Measurements from ENCODE around the gene NR2F2.

DNA sequence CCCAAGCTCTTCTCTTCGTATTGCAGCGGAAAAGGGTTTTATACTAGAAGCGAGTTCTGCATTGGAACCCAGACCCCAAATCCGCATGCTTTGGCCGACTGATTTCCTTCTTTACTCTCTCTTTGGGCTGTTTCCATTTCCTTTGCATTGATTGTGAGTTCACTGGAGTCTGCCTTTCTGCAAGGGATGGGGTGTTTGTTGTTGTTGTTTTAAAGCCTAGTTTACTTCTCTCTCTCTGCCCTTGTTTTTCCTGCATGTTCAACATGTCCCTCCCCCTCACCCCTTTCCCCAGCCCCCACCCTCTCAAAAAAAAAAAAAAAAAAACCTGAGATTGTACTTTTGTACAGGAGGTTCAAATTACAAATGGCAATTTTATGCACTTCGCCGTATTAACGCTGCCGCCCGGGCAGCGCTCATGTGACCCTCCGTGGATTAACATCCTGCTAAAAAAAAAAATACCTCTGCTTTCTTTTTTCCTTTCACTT, 2.2 kb downstream of the NR2F2 start:
- TF ChIP-seq POLR2A (IDR thresholded peaks at IDR 0.05): no peak
- TF ChIP-seq, protein P1, sequence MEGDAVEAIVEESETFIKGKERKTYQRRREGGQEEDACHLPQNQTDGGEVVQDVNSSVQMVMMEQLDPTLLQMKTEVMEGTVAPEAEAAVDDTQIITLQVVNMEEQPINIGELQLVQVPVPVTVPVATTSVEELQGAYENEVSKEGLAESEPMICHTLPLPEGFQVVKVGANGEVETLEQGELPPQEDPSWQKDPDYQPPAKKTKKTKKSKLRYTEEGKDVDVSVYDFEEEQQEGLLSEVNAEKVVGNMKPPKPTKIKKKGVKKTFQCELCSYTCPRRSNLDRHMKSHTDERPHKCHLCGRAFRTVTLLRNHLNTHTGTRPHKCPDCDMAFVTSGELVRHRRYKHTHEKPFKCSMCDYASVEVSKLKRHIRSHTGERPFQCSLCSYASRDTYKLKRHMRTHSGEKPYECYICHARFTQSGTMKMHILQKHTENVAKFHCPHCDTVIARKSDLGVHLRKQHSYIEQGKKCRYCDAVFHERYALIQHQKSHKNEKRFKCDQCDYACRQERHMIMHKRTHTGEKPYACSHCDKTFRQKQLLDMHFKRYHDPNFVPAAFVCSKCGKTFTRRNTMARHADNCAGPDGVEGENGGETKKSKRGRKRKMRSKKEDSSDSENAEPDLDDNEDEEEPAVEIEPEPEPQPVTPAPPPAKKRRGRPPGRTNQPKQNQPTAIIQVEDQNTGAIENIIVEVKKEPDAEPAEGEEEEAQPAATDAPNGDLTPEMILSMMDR (IDR thresholded peaks at IDR 0.05 in 4 of 5, conservative IDR thresholded peaks at IDR 0.05 in 1 of 5): no peak
